ENCODE results near the gene MX2. TPM values are rescaled to one million over a fixed set of nuclear protein-coding genes. Genes with fewer than 3 reads are reported as not detected.

Gene MX2
- total RNA-seq, 2 experiments from 2014 or later, result 9.2 to 10.3 TPM

- POLR2A ChIA-PET, result no interaction called here
These were observed 34.1 kb upstream of the MX2 start for GRCh38 chr21:41327753-41328152.

GRCh38 chr21:41328660-41329607, 32.9 kb upstream of the MX2 start:
- H3K9me3 Mint-ChIP-seq, result peaks cover 5% of the 10 kb centered on the region
- DNase-seq (no peak), ATAC-seq (no peak)
- no peak overlapping the region for H3K27ac Mint-ChIP-seq
- intact Hi-C loops (cut with micrococcal nuclease), result no loop called here
- H3K36me3 Mint-ChIP-seq (ENCODE audit: low read depth), result no peaks in the 10 kb centered on the region
- no peak overlapping the region for H3K4me3 Mint-ChIP-seq
- no peak for TF ChIP-seq CTCF (IDR thresholded peaks at IDR 0.05)
- ChIA-PET POLR2A (no interaction called here), CTCF (interaction anchor here (1.5 kb wide), 1 partner anchor 10 kb away, joined by 4 read pairs; no protein-coding TSS in a partner anchor)
- no peaks in the 10 kb centered on the region for H3K27me3 Mint-ChIP-seq
- H3K4me1 Mint-ChIP-seq (ENCODE audit: low read depth), result no peaks in the 10 kb centered on the region

More at GRCh38 chr21:41327753-41328152, 34.1 kb upstream of the MX2 start:
- Mint-ChIP-seq H3K36me3 (ENCODE audit: low read depth) (no peaks in the 10 kb centered on the region), H3K4me1 (ENCODE audit: low read depth) (no peaks in the 10 kb centered on the region), H3K4me3 (no peak overlapping the region), H3K9me3 (no peaks in the 10 kb centered on the region), H3K27ac (no peak overlapping the region), H3K27me3 (no peaks in the 10 kb centered on the region)
- TF ChIP-seq CTCF (IDR thresholded peaks at IDR 0.05), result no peak
- no peak for DNase-seq
- CTCF ChIA-PET, result no interaction called here
- intact Hi-C loops (cut with micrococcal nuclease), result no loop called here
- no peak for ATAC-seq

- no peak overlapping the region for H3K4me3 Mint-ChIP-seq
- intact Hi-C loops (cut with micrococcal nuclease), result no loop called here
- no peaks in the 10 kb centered on the region for H3K27me3 Mint-ChIP-seq
- H3K36me3 Mint-ChIP-seq (ENCODE audit: low read depth), result no peaks in the 10 kb centered on the region
- CTCF ChIA-PET, result no interaction called here
- H3K27ac Mint-ChIP-seq, result no peak overlapping the region
- no peaks in the 10 kb centered on the region for H3K4me1 Mint-ChIP-seq (ENCODE audit: low read depth)
- peaks cover 6% of the 10 kb centered on the region for H3K9me3 Mint-ChIP-seq
- POLR2A ChIA-PET, result no interaction called here
- TF ChIP-seq CTCF (IDR thresholded peaks at IDR 0.05), result no peak
- DNase-seq (no peak), ATAC-seq (no peak)
These were observed 28.1 kb upstream of the MX2 start for GRCh38 chr21:41333752-41334151.

GRCh38 chr21:41337515-41337914, 24.3 kb upstream of the MX2 start:
- H3K36me3 Mint-ChIP-seq (ENCODE audit: low read depth), result no peaks in the 10 kb centered on the region
- intact Hi-C loops (cut with micrococcal nuclease), result no loop called here
- POLR2A ChIA-PET, result no interaction called here
- H3K9me3 Mint-ChIP-seq, result peaks cover 10% of the 10 kb centered on the region
- no peak overlapping the region for H3K27ac Mint-ChIP-seq
- ATAC-seq, result no peak
- no peak for TF ChIP-seq CTCF (IDR thresholded peaks at IDR 0.05)
- H3K4me1 Mint-ChIP-seq (ENCODE audit: low read depth), result no peaks in the 10 kb centered on the region
- no peak for DNase-seq
- CTCF ChIA-PET, result interaction anchor here (0.7 kb wide), 1 partner anchor 17 kb away, joined by 3 read pairs; no protein-coding TSS in a partner anchor
- H3K27me3 Mint-ChIP-seq, result peaks cover 2% of the 10 kb centered on the region
- H3K4me3 Mint-ChIP-seq, result no peak overlapping the region

GRCh38 chr21:41338455-41338854, 23.4 kb upstream of the MX2 start:
- ATAC-seq, result no peak
- no peaks in the 10 kb centered on the region for H3K36me3 Mint-ChIP-seq (ENCODE audit: low read depth)
- H3K9me3 Mint-ChIP-seq, result peaks cover 10% of the 10 kb centered on the region
- H3K4me1 Mint-ChIP-seq (ENCODE audit: low read depth), result no peaks in the 10 kb centered on the region
- TF ChIP-seq CTCF (IDR thresholded peaks at IDR 0.05), result no peak
- no peak overlapping the region for H3K4me3 Mint-ChIP-seq
- no peak overlapping the region for H3K27ac Mint-ChIP-seq
- POLR2A ChIA-PET, result no interaction called here
- intact Hi-C loops (cut with micrococcal nuclease), result no loop called here
- CTCF ChIA-PET, result no interaction called here
- peaks cover 2% of the 10 kb centered on the region for H3K27me3 Mint-ChIP-seq
- DNase-seq, result no peak
